IMR-90 (cell line): ENCODE measurements around the gene DNAH6.

Source experiments
- BHLHE40 ChIP-seq: fragments of 150-350 bp; IDR thresholded peaks from 2 replicates; pipeline ENCODE4 v1.6.1; 2016; ENCODE audit warnings: mild to moderate bottlenecking, low read depth, low read length
- CEBPB ChIP-seq: IDR thresholded peaks from 2 replicates; pipeline ENCODE4 v1.6.1; 2012; ENCODE audit warnings: low read depth, low read length, improper control_type of control experiment
- MXI1 ChIP-seq: IDR thresholded peaks from 2 replicates; pipeline ENCODE4 v1.6.1; 2012; ENCODE audit warnings: low read depth, mild to moderate bottlenecking, low read length, moderate library complexity, borderline replicate concordance
- POLR2A ChIP-seq: IDR thresholded peaks from 2 replicates; pipeline ENCODE4 v1.6.1; 2012; ENCODE audit warnings: mild to moderate bottlenecking, low read depth, low read length
- RAD21 ChIP-seq: IDR thresholded peaks from 2 replicates; pipeline ENCODE4 v1.6.1; 2012; ENCODE audit warnings: low read length, improper control_type of control experiment
- RCOR1 ChIP-seq: IDR thresholded peaks from 2 replicates; pipeline ENCODE4 v1.6.1; 2012; ENCODE audit warnings: mild to moderate bottlenecking, low read length, improper control_type of control experiment; ENCODE audit not compliant: insufficient replicate concordance
- RFX5 ChIP-seq: IDR thresholded peaks from 2 replicates; pipeline ENCODE4 v1.8.0; 2012; ENCODE audit warnings: low read depth, mild to moderate bottlenecking, low read length, moderate library complexity
- SMC3 ChIP-seq: fragments of 150-350 bp; IDR thresholded peaks from 2 replicates; pipeline ENCODE4 v1.6.1; 2016; ENCODE audit warnings: low read depth, mild to moderate bottlenecking, antibody characterized with exemption, low read length, moderate library complexity
- TF ChIP-seq, protein P1 (sequence below): conservative IDR thresholded peaks from 2 replicates; pipeline ENCODE4 v1.5.1; 2012; ENCODE audit warnings: mild to moderate bottlenecking, low read depth, low read length, improper control_type of control experiment
- TF ChIP-seq, protein P2 (sequence below): fragments of 150-350 bp; IDR thresholded peaks from 2 replicates; pipeline ENCODE4 v1.6.1; 2017; ENCODE audit warnings: mild to moderate bottlenecking, antibody characterized with exemption, low read length, low read depth
- TF ChIP-seq, protein P3 (sequence below): fragments of 150-350 bp; IDR thresholded peaks from 2 replicates; pipeline ENCODE4 v1.6.1; 2016; ENCODE audit warnings: low read depth, mild to moderate bottlenecking, low read length, moderate library complexity, borderline replicate concordance

DNA sequence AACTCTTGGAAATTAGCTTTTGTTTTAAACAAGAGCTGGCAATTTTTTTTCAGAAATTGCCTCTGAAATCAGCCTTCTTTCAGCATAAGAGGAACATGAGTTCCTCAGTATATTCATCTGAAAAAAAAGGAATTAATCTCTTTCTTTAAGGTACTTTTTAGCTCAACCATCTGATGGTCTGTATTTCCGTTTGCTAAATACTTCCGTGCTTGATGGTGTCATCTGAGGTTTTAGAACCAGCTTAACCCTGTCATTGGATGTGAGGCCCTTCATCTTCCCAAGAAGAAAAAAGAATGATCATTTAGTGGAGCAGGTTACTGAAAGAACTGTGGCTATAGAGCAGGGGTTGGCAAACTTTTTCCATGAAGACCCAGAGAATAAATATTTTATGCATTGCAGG, 189.6 kb downstream of the DNAH6 start:
- TF ChIP-seq, protein P1, sequence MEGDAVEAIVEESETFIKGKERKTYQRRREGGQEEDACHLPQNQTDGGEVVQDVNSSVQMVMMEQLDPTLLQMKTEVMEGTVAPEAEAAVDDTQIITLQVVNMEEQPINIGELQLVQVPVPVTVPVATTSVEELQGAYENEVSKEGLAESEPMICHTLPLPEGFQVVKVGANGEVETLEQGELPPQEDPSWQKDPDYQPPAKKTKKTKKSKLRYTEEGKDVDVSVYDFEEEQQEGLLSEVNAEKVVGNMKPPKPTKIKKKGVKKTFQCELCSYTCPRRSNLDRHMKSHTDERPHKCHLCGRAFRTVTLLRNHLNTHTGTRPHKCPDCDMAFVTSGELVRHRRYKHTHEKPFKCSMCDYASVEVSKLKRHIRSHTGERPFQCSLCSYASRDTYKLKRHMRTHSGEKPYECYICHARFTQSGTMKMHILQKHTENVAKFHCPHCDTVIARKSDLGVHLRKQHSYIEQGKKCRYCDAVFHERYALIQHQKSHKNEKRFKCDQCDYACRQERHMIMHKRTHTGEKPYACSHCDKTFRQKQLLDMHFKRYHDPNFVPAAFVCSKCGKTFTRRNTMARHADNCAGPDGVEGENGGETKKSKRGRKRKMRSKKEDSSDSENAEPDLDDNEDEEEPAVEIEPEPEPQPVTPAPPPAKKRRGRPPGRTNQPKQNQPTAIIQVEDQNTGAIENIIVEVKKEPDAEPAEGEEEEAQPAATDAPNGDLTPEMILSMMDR: no peak
- TF ChIP-seq POLR2A (no peak), RAD21 (no peak), MXI1 (no peak), RCOR1 (no peak), BHLHE40 (no peak), CEBPB (no peak), SMC3 (no peak), RFX5 (no peak)
- TF ChIP-seq, protein P2, sequence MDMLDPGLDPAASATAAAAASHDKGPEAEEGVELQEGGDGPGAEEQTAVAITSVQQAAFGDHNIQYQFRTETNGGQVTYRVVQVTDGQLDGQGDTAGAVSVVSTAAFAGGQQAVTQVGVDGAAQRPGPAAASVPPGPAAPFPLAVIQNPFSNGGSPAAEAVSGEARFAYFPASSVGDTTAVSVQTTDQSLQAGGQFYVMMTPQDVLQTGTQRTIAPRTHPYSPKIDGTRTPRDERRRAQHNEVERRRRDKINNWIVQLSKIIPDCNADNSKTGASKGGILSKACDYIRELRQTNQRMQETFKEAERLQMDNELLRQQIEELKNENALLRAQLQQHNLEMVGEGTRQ: no peak
- TF ChIP-seq, protein P3, sequence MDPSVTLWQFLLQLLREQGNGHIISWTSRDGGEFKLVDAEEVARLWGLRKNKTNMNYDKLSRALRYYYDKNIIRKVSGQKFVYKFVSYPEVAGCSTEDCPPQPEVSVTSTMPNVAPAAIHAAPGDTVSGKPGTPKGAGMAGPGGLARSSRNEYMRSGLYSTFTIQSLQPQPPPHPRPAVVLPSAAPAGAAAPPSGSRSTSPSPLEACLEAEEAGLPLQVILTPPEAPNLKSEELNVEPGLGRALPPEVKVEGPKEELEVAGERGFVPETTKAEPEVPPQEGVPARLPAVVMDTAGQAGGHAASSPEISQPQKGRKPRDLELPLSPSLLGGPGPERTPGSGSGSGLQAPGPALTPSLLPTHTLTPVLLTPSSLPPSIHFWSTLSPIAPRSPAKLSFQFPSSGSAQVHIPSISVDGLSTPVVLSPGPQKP: no peak
